WTC11 (cell line): ENCODE results near the gene PDE8B. TPM values are rescaled to one million over a fixed set of nuclear protein-coding genes. Genes with fewer than 3 reads are reported as not detected.

Experiments used
- ATAC-seq: fragments of 200-7000 bp; cut with Tn5 transposase; 2 replicates; pipeline ENCODE4 v1.10.0; 2021; ENCODE audit warnings: mild to moderate bottlenecking, moderate library complexity
- CTCF ChIA-PET: fragments of 300-600 bp; sonication (Branson Sonifier 250); formaldehyde crosslinking; loops from one replicate; lab custom pipeline; 2021; ENCODE audit warnings: antibody characterized with exemption; lab: Charles Lee
- POLR2A ChIA-PET: fragments of 350-600 bp; sonication (Branson Sonifier 250); formaldehyde crosslinking; loops from one replicate; lab custom pipeline; 2021; ENCODE audit warnings: antibody characterized with exemption; lab: Charles Lee
- DNase-seq: peaks from one replicate; pipeline ENCODE4 v3.0.0; 2021; ENCODE audit warnings: low spot score
- H3K27ac Mint-ChIP-seq: 2 replicates; pipeline ENCODE4 v1.8.0; 2021; ENCODE audit warnings: mixed read lengths
- H3K27me3 Mint-ChIP-seq: 2 replicates; pipeline ENCODE4 v1.8.0; 2021; ENCODE audit warnings: low read depth, mild to moderate bottlenecking, moderate library complexity, mixed read lengths
- H3K36me3 Mint-ChIP-seq: 2 replicates; pipeline ENCODE4 v1.8.0; 2021; ENCODE audit warnings: mixed read lengths
- H3K4me1 Mint-ChIP-seq: 2 replicates; pipeline ENCODE4 v1.8.0; 2022; ENCODE audit warnings: mixed read lengths
- H3K4me3 Mint-ChIP-seq: 2 replicates; pipeline ENCODE4 v1.8.0; 2021; ENCODE audit warnings: mild to moderate bottlenecking, moderate library complexity, mixed read lengths
- H3K9me3 Mint-ChIP-seq: 2 replicates; pipeline ENCODE4 v1.8.0; 2021; ENCODE audit warnings: mixed read lengths
- ATF3 ChIP-seq: sonication (generic); formaldehyde crosslinking; conservative IDR thresholded peaks from 2 replicates; pipeline ENCODE4 v1.8.1; 2022; ENCODE audit warnings: mild to moderate bottlenecking, missing genetic modification reagents
- CTCF ChIP-seq: fragments of 200-600 bp; IDR thresholded peaks from 2 replicates; pipeline ENCODE4 v1.8.0; 2022; ENCODE audit warnings: antibody characterized with exemption
- FOXJ3 ChIP-seq: sonication (generic); formaldehyde crosslinking; IDR thresholded peaks from 2 replicates; pipeline ENCODE4 v1.9.0; 2021; ENCODE audit warnings: missing genetic modification reagents, mild to moderate bottlenecking, borderline replicate concordance
- HMGA2 ChIP-seq: fragments of 250-450 bp; sonication (Bioruptor Pico); IDR thresholded peaks from 2 replicates; pipeline ENCODE4 v1.4.0; 2021; ENCODE audit warnings: mild to moderate bottlenecking, moderate library complexity
- NR1H2 ChIP-seq: sonication (generic); formaldehyde crosslinking; IDR thresholded peaks from 2 replicates; pipeline ENCODE4 v1.9.0; 2021; ENCODE audit warnings: mild to moderate bottlenecking, moderate library complexity, missing genetic modification reagents
- PRRX2 ChIP-seq: fragments of 250-450 bp; sonication (Bioruptor Pico); IDR thresholded peaks from 2 replicates; pipeline ENCODE4 v1.8.0; 2021; ENCODE audit warnings: mild to moderate bottlenecking
- RELA ChIP-seq: sonication (generic); formaldehyde crosslinking; IDR thresholded peaks from 2 replicates; pipeline ENCODE4 v1.8.1; 2022; ENCODE audit warnings: missing genetic modification reagents, mild to moderate bottlenecking, borderline replicate concordance
- USF1 ChIP-seq: sonication (generic); formaldehyde crosslinking; IDR thresholded peaks from 2 replicates; pipeline ENCODE4 v1.8.0; 2022; ENCODE audit warnings: mild to moderate bottlenecking, missing genetic modification reagents
- USF2 ChIP-seq: sonication (generic); formaldehyde crosslinking; IDR thresholded peaks from 2 replicates; pipeline ENCODE4 v1.8.1; 2023; ENCODE audit warnings: mild to moderate bottlenecking, missing genetic modification reagents, moderate library complexity
- total RNA-seq: library from RNA; stranded (reverse); gene quantifications from 3 replicates; pipeline ENCODE4 v1.2.3, GENCODE V29; 2021
- TF ChIP-seq, protein P1 (sequence below): fragments of 250-450 bp; sonication (Bioruptor Pico); conservative IDR thresholded peaks from 2 replicates; pipeline ENCODE4 v1.9.0; 2021; ENCODE audit warnings: mild to moderate bottlenecking

The PDE8B gene
- total RNA-seq, 1 experiment from 2014 or later: 0.31 TPM

DNA sequence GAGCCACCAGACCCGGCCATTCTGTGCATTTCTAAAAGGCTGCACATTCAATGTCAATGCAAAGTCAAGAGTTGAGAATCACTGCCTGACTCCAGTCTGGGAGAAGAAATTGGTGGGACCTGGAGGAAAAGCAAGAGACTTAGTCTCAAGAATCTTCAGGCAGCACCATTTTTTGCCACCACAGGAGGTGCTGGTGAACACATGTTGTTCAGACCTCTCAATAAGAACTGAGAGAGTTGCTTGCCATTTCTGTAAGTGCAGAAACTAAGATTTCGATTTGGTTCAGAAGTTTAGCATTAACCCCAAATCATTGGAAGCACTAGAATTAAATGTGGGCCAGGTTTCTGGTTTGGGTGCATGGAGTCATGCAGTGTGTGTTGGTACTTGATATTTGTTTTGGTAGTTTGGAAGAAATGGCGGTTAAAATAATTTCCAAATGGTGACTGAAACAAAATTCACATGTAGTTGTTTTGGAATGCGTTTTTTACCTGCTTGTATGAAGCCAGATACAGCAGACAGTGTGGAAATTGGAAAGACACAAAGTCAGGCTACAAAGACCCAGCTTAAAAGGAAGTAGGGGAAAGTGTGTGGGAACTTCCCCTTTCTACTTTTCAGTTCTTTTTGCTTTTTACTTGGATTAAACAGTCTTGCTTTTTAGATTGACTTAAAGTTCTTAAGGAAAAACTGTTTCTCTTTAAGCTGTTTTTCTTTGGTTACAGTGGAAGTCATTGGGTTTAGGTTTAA, 20.4 kb downstream of the PDE8B start:
- H3K27ac Mint-ChIP-seq: peak overlapping the region; percentile 51; the same call in 1 of the 2 replicates
- no peaks in the 10 kb centered on the region for H3K27me3 Mint-ChIP-seq
- peak; percentile 28 for DNase-seq
- no peak overlapping the region for H3K4me3 Mint-ChIP-seq
- ATAC-seq: no peak
- ChIA-PET POLR2A (interaction anchor here (0.9 kb wide), 1 partner anchor 202 kb away, joined by 3 read pairs; no protein-coding TSS in a partner anchor), CTCF (interaction anchor here (0.7 kb wide), 1 partner anchor 11 kb away, joined by 3 read pairs; no protein-coding TSS in a partner anchor)
- H3K9me3 Mint-ChIP-seq: no peaks in the 10 kb centered on the region
- no peaks in the 10 kb centered on the region for H3K4me1 Mint-ChIP-seq
- H3K36me3 Mint-ChIP-seq: no peaks in the 10 kb centered on the region
- TF ChIP-seq FOXJ3 (CRISPR knock-in tag) (no peak), NR1H2 (CRISPR knock-in tag) (no peak), PRRX2 (CRISPR knock-in tag) (no peak), HMGA2 (CRISPR knock-in tag) (no peak), RELA (no peak), ATF3 (no peak), USF2 (CRISPR knock-in tag) (no peak)
- TF ChIP-seq, protein P1, sequence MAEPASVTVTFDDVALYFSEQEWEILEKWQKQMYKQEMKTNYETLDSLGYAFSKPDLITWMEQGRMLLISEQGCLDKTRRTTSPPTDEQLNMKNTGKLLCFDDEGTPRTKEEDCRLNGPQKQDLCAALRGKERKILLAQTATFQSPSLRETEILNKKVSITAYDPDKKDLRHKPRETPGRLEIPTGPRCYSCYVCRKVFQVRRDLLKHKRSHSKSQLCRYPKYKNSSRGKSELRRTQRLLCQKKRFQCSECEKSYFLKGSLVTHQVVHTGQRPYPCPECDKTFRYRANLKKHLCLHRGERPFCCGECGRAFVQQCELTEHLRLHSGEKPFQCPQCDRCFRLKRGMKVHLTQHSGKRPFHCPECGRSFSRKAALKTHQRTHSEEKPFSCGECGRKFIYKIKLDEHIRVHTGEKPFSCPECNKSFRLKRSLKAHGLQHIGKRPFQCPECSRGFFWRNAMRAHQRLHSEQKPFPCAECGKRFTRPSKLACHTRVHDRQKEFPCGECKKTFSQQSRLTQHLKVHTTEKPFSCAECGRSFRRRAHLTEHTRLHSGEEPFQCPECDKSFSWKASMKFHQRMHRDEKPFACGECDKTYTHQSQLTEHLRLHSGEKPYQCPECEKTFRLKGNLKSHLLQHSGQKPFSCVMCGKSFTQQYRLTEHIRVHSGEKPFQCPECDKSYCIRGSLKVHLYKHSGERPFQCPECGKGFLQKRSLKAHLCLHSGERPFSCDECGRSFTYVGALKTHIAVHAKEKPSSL (CRISPR knock-in tag): no peak

DNA sequence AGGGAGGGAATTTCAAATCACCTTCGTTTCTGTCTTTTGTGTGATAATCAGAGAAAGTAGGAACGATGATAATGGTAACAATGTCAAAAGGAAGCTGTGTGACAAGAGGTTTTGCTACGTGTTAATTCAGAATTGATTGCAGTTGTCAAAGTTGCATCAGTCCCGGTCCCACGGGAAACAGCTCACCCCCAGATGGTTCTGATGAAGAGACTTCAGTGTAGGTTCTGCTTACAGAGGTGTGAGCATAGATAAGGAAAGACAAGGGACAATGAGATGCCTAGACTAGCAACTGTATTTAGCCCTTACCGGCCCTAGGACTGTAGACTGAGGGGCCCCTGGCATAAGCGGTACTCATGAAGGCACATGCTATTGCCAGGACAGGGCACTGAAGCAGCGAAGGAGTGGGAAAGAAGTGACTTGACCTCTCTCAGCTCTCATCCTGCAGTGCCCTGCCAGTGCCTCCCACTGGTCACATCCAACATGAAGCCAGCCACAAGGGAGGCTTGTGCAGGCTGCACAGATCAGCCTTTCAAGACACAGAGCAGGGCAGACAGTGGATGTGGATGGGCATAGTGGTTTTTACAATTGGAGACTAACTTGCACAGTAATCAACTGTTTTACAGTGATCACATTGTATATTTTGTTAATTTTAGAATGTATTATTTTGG, 21.1 kb downstream of the PDE8B start:
- ATAC-seq (peak; percentile 60), DNase-seq (no peak)
- H3K27me3 Mint-ChIP-seq: no peaks in the 10 kb centered on the region

More for the DNA sequence above, 21.1 kb downstream of the PDE8B start:
- H3K36me3 Mint-ChIP-seq: no peaks in the 10 kb centered on the region
- H3K9me3 Mint-ChIP-seq: no peaks in the 10 kb centered on the region
- H3K27ac Mint-ChIP-seq: no peak overlapping the region
- TF ChIP-seq CTCF (no peak), USF1 (CRISPR knock-in tag) (no peak)
- ChIA-PET POLR2A (interaction anchor here (0.9 kb wide), 1 partner anchor 201 kb away, joined by 3 read pairs; no protein-coding TSS in a partner anchor), CTCF (interaction anchor here (0.7 kb wide), 1 partner anchor 12 kb away, joined by 3 read pairs; no protein-coding TSS in a partner anchor)
- no peaks in the 10 kb centered on the region for H3K4me1 Mint-ChIP-seq
- H3K4me3 Mint-ChIP-seq: no peak overlapping the region
